Measurements from ENCODE around the gene ENPP7.

- TF ChIP-seq POLR2A (IDR thresholded peaks at IDR 0.05) (no peak), CTCF (IDR thresholded peaks at IDR 0.05) (peak; percentile 72 to 84 (median 80))
Observed at GRCh38 chr17:79707931-79708891, 22.5 kb upstream of the ENPP7 start.
